Peyer's patch (tissue), 4 donors: ENCODE data around the gene IFT88.

Experiments
- POLR2A ChIP-seq, 2 donors: fragments of 450-650 bp; IDR thresholded peaks; one replicate each; pipeline ENCODE4 v1.5.1; 2017; ENCODE audit warnings: antibody characterized with exemption in 2 of 2, mild to moderate bottlenecking in 2 of 2, moderate library complexity in 2 of 2
- TF ChIP-seq, protein P1 (sequence below), 6 experiments: fragments of 450-650 bp in 4 of 6; fragments of 200-600 bp in 2 of 6; sonication (generic) in 1 of 6; IDR thresholded peaks; one replicate each; pipeline ENCODE4 v1.5.1; 2017 to 2019; ENCODE audit warnings: antibody characterized with exemption in 6 of 6, mild to moderate bottlenecking in 3 of 6, moderate library complexity in 1 of 6

DNA sequence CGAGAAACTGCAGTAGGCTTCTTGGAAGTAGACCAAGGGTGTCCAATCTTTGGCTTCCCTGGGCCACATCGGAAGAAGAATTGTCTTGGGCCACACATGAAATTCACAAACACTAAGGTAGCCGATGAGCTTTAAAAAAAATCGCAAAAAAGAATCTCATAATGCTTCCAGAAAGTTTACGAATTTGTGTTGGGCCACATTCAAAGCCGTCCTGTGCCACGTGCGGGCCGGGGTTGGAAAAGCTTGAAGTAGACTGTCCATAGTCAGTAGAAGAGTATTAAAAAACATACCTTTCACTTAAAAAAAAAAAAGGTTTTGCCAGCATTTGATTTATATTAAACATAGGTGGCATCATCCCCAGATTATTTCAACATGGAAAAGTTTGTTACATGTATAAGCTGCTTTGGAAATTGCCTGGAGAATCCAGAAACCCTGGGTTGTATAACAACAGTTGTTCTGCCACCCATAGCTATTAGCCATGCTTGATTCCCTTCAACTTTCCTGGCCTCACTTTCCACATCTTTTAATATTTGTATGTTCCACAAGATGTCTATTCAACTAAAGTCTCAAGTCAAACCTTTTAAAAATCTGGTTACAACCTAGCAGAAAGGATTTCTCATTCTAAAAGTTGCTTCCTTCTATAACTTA is 1.0 kb downstream of the IFT88 start:
- TF ChIP-seq, protein P1, sequence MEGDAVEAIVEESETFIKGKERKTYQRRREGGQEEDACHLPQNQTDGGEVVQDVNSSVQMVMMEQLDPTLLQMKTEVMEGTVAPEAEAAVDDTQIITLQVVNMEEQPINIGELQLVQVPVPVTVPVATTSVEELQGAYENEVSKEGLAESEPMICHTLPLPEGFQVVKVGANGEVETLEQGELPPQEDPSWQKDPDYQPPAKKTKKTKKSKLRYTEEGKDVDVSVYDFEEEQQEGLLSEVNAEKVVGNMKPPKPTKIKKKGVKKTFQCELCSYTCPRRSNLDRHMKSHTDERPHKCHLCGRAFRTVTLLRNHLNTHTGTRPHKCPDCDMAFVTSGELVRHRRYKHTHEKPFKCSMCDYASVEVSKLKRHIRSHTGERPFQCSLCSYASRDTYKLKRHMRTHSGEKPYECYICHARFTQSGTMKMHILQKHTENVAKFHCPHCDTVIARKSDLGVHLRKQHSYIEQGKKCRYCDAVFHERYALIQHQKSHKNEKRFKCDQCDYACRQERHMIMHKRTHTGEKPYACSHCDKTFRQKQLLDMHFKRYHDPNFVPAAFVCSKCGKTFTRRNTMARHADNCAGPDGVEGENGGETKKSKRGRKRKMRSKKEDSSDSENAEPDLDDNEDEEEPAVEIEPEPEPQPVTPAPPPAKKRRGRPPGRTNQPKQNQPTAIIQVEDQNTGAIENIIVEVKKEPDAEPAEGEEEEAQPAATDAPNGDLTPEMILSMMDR (IDR thresholded peaks at IDR 0.05) = no peak
- TF ChIP-seq POLR2A (IDR thresholded peaks at IDR 0.05) = no peak
